WTC11 (cell line): ENCODE data around the gene PACS1. TPM values are rescaled to one million over a fixed set of nuclear protein-coding genes. Genes with fewer than 3 reads are reported as not detected.

Experiments
- ATAC-seq: fragments of 200-7000 bp; cut with Tn5 transposase; 2 replicates; pipeline ENCODE4 v1.10.0; 2021; ENCODE audit warnings: mild to moderate bottlenecking, moderate library complexity
- CTCF ChIA-PET: fragments of 300-600 bp; sonication (Branson Sonifier 250); formaldehyde crosslinking; loops from one replicate; lab custom pipeline; 2021; ENCODE audit warnings: antibody characterized with exemption; lab: Charles Lee
- POLR2A ChIA-PET: fragments of 350-600 bp; sonication (Branson Sonifier 250); formaldehyde crosslinking; loops from one replicate; lab custom pipeline; 2021; ENCODE audit warnings: antibody characterized with exemption; lab: Charles Lee
- DNase-seq: peaks from one replicate; pipeline ENCODE4 v3.0.0; 2021; ENCODE audit warnings: low spot score
- H3K27ac Mint-ChIP-seq: 2 replicates; pipeline ENCODE4 v1.8.0; 2021; ENCODE audit warnings: mixed read lengths
- H3K27me3 Mint-ChIP-seq: 2 replicates; pipeline ENCODE4 v1.8.0; 2021; ENCODE audit warnings: low read depth, mild to moderate bottlenecking, moderate library complexity, mixed read lengths
- H3K36me3 Mint-ChIP-seq: 2 replicates; pipeline ENCODE4 v1.8.0; 2021; ENCODE audit warnings: mixed read lengths
- H3K4me1 Mint-ChIP-seq: 2 replicates; pipeline ENCODE4 v1.8.0; 2022; ENCODE audit warnings: mixed read lengths
- H3K4me3 Mint-ChIP-seq: 2 replicates; pipeline ENCODE4 v1.8.0; 2021; ENCODE audit warnings: mild to moderate bottlenecking, moderate library complexity, mixed read lengths
- H3K9me3 Mint-ChIP-seq: 2 replicates; pipeline ENCODE4 v1.8.0; 2021; ENCODE audit warnings: mixed read lengths
- ATF1 ChIP-seq: sonication (generic); formaldehyde crosslinking; IDR thresholded peaks from 2 replicates; pipeline ENCODE4 v1.8.1; 2023; ENCODE audit warnings: mild to moderate bottlenecking, moderate library complexity, missing genetic modification reagents
- CTCF ChIP-seq: fragments of 200-600 bp; IDR thresholded peaks from 2 replicates; pipeline ENCODE4 v1.8.0; 2022; ENCODE audit warnings: antibody characterized with exemption
- E2F4 ChIP-seq: sonication (generic); formaldehyde crosslinking; IDR thresholded peaks from 2 replicates; pipeline ENCODE4 v1.8.1; 2022; ENCODE audit warnings: low read depth, mild to moderate bottlenecking, moderate library complexity, missing genetic modification reagents, borderline replicate concordance
- ELF4 ChIP-seq: sonication (generic); formaldehyde crosslinking; IDR thresholded peaks from 2 replicates; pipeline ENCODE4 v1.8.1; 2022; ENCODE audit warnings: low read depth, mild to moderate bottlenecking, moderate library complexity, missing genetic modification reagents
- EMX1 ChIP-seq: fragments of 250-450 bp; sonication (Bioruptor Pico); IDR thresholded peaks from 2 replicates; pipeline ENCODE4 v1.8.0; 2021; ENCODE audit warnings: mild to moderate bottlenecking
- ETV6 ChIP-seq: sonication (generic); formaldehyde crosslinking; IDR thresholded peaks from 2 replicates; pipeline ENCODE4 v1.8.1; 2022; ENCODE audit warnings: mild to moderate bottlenecking, missing genetic modification reagents
- FOXP4 ChIP-seq: sonication (generic); formaldehyde crosslinking; IDR thresholded peaks from 2 replicates; pipeline ENCODE4 v1.8.0; 2022; ENCODE audit warnings: mild to moderate bottlenecking, missing genetic modification reagents
- GTF2I ChIP-seq: fragments of 250-450 bp; sonication (Bioruptor Pico); conservative IDR thresholded peaks from 2 replicates; pipeline ENCODE4 v1.4.0; 2021; ENCODE audit warnings: mild to moderate bottlenecking
- JAZF1 ChIP-seq: fragments of 250-450 bp; sonication (Bioruptor Pico); IDR thresholded peaks from 2 replicates; pipeline ENCODE4 v1.9.0; 2021; ENCODE audit warnings: moderate library complexity, mild to moderate bottlenecking, inconsistent platforms
- JUN ChIP-seq: sonication (generic); formaldehyde crosslinking; IDR thresholded peaks from 2 replicates; pipeline ENCODE4 v1.8.0; 2023; ENCODE audit warnings: mild to moderate bottlenecking, missing genetic modification reagents
- MXD4 ChIP-seq: fragments of 250-450 bp; sonication (Bioruptor Pico); IDR thresholded peaks from 2 replicates; pipeline ENCODE4 v1.8.0; 2021; ENCODE audit warnings: mild to moderate bottlenecking, moderate library complexity, borderline replicate concordance
- NR2C2 ChIP-seq: sonication (generic); formaldehyde crosslinking; IDR thresholded peaks from 2 replicates; pipeline ENCODE4 v1.8.0; 2022; ENCODE audit warnings: mild to moderate bottlenecking, missing genetic modification reagents
- STAT6 ChIP-seq: sonication (generic); formaldehyde crosslinking; conservative IDR thresholded peaks from 2 replicates; pipeline ENCODE4 v1.8.1; 2023; ENCODE audit warnings: mild to moderate bottlenecking, low read depth, missing genetic modification reagents, moderate library complexity
- USF1 ChIP-seq: sonication (generic); formaldehyde crosslinking; IDR thresholded peaks from 2 replicates; pipeline ENCODE4 v1.8.0; 2022; ENCODE audit warnings: mild to moderate bottlenecking, missing genetic modification reagents
- ZBTB21 ChIP-seq: sonication (generic); formaldehyde crosslinking; IDR thresholded peaks from 2 replicates; pipeline ENCODE4 v1.8.1; 2023; ENCODE audit warnings: mild to moderate bottlenecking, missing genetic modification reagents, borderline replicate concordance
- ZNF121 ChIP-seq: sonication (generic); formaldehyde crosslinking; IDR thresholded peaks from 2 replicates; pipeline ENCODE4 v1.8.0; 2023; ENCODE audit warnings: missing genetic modification reagents
- ZNF232 ChIP-seq: sonication (generic); formaldehyde crosslinking; IDR thresholded peaks from 2 replicates; pipeline ENCODE4 v1.8.0; 2022; ENCODE audit warnings: mild to moderate bottlenecking, missing genetic modification reagents
- total RNA-seq: library from RNA; stranded (reverse); gene quantifications from 3 replicates; pipeline ENCODE4 v1.2.3, GENCODE V29; 2021

The PACS1 gene
- total RNA-seq, 1 experiment from 2014 or later: 34.8 TPM

- CTCF ChIA-PET: interaction anchor here (0.7 to 1.9 kb wide), 4 partner anchors 21 to 210 kb away, joined by 3 to 6 read pairs (median 4); partner anchors contain the start of gene YIF1A
Measured at GRCh38 chr11:66261578-66261977, 191.5 kb downstream of the PACS1 start.

More at GRCh38 chr11:66261578-66261977, 191.5 kb downstream of the PACS1 start:
- H3K9me3 Mint-ChIP-seq: no peaks in the 10 kb centered on the region
- peaks cover 41% of the 10 kb centered on the region for H3K36me3 Mint-ChIP-seq
- TF ChIP-seq CTCF (no peak), ZBTB21 (CRISPR knock-in tag) (no peak), NR2C2 (CRISPR knock-in tag) (no peak), FOXP4 (CRISPR knock-in tag) (no peak), EMX1 (no peak), JUN (CRISPR knock-in tag) (no peak), E2F4 (CRISPR knock-in tag) (no peak), JAZF1 (CRISPR knock-in tag) (no peak), ZNF121 (CRISPR knock-in tag) (no peak), STAT6 (CRISPR knock-in tag) (no peak), ETV6 (CRISPR knock-in tag) (no peak), ELF4 (CRISPR knock-in tag) (no peak), ATF1 (CRISPR knock-in tag) (no peak), MXD4 (CRISPR knock-in tag) (no peak), USF1 (CRISPR knock-in tag) (no peak), ZNF232 (CRISPR knock-in tag) (no peak), GTF2I (no peak)
- TF ChIP-seq, all 79 proteins: peak for 0
- POLR2A ChIA-PET: interaction anchor here (0.7 kb wide), 1 partner anchor 10 kb away, joined by 3 read pairs; no protein-coding TSS in a partner anchor
- no peak for ATAC-seq
- Mint-ChIP-seq H3K27me3 (no peaks in the 10 kb centered on the region), H3K27ac (no peak overlapping the region), H3K4me1 (peaks cover 10% of the 10 kb centered on the region), H3K4me3 (no peak overlapping the region)
- DNase-seq: no peak
